ENCODE results near the gene ZKSCAN4. TPM values are rescaled to one million over a fixed set of nuclear protein-coding genes. Genes with fewer than 3 reads are reported as not detected.

The ZKSCAN4 gene
- total and polyA plus RNA-seq, 5 donors = 1.5 to 4.0 (median 3.5) TPM

DNA sequence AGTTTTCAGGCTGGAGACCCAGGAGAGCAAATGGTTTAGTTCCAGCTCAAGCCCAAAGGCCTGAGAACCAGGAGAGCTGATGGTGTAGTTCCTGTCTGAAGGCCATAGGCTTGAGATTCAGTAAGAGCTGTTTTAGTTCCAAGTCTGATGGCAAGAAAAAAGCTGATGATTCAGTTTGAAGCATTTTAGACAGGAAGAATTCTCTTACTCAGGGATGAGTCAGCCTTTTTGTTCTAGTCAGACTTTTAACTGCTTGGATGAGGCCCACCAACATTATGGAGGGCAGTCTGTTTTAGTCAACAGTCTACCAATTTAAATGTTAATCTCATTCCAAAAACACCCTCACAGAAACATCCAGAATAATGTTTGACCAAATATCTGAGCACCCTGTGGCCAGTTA, 17.4 kb upstream of the ZKSCAN4 start:
- no peak for ATAC-seq
- Histone ChIP-seq H3K4me1 (ENCODE audit: control insufficient read depth, insufficient read depth, low read length) (peaks cover 2% of the 10 kb centered on the region), H3K27me3 (ENCODE audit: control insufficient read depth, insufficient read depth) (no peaks in the 10 kb centered on the region), H3K9me3 (ENCODE audit: control insufficient read depth, low read length) (no peaks in the 10 kb centered on the region), H3K4me3 (ENCODE audit: low read length) (no peak overlapping the region), H3K27ac (ENCODE audit: low read length) (no peak overlapping the region)
- DNase-seq = no peak
- intact Hi-C loops (cut with DNase I) = no loop called here

DNA sequence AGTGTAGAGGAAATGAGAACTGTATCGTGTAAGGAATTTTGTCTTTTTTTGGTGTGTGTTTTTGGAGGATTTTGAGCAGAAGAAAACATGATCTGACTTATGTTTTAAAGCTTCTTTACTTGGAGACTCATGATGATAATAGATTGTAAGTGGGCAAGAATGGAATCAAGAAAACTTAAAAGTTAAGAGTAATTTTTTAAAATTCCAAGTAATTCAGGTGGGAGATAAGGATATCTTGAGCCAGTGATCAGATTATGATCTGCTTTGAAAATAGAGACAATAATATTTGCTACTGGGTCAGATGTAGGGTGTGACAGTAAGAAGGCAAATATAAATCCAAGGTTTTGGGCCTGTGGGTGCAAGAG, 15.6 kb upstream of the ZKSCAN4 start:
- DNase-seq (no peak), ATAC-seq (no peak)
- peak overlapping the region; percentile 76 for H3K27ac ChIP-seq (ENCODE audit: low read length)
- H3K4me3 ChIP-seq (ENCODE audit: low read length) = peak overlapping the region; percentile 84
- H3K4me1 ChIP-seq (ENCODE audit: control insufficient read depth, insufficient read depth, low read length) = peaks cover 2% of the 10 kb centered on the region
- no peaks in the 10 kb centered on the region for H3K9me3 ChIP-seq (ENCODE audit: control insufficient read depth, low read length)
- 1% methylated on average over 1 of the region's 1 CpG for WGBS
- intact Hi-C loops (cut with DNase I) = no loop called here
- no peaks in the 10 kb centered on the region for H3K27me3 ChIP-seq (ENCODE audit: control insufficient read depth, insufficient read depth)

DNA sequence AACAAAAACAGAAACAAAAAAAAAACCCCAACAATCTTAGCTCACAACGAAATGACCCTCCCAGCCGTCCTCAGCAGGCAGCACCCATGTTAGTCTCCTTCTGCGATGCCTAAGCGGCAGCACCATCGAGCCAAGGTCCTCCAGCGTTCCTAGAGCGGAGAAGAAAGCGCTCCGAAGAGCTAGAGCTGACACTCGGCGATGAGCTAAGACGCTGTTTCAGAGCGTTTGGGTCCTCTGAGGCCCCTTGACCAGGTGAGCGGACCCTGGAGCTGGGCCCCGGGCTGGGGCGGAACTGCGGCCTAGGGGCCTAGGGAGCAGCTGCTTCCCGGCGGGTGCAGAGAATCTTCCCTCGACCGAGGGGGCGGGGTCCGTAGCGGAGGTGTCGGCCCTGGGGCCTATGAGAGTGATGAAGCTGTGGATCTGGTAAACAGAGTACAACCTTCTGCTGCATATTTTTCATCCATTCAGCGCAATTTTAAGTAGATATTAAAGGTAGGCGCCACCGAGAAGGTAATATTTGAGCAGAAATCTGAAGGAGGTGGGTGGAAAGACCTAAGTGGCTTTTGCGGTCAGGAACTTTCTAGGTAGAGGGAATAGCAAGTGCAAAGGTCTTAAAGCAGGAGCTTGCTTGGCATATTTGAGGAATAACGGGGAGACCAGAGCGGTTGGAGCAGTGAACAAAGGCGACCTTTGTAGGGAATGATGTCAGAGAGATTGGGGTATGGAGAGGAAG, 15.1 kb upstream of the ZKSCAN4 start, which contains the start of gene ZSCAN26:
ZSCAN26 (plus strand) TSS at position 182 of the 733 bp plus-strand sequence. CDS start 4,777 bp downstream, outside the sequence.
- WGBS = under 1% methylated on average over 32 of the region's 32 CpGs
- no peaks in the 10 kb centered on the region for H3K27me3 ChIP-seq (ENCODE audit: control insufficient read depth, insufficient read depth)
- intact Hi-C loops (cut with DNase I) = no loop called here
- no peaks in the 10 kb centered on the region for H3K9me3 ChIP-seq (ENCODE audit: control insufficient read depth, low read length)
- peaks cover 2% of the 10 kb centered on the region for H3K4me1 ChIP-seq (ENCODE audit: control insufficient read depth, insufficient read depth, low read length)
- DNase-seq (peak; percentile 85 to 95 (median 94)), ATAC-seq (peak; percentile 98)
- H3K27ac ChIP-seq (ENCODE audit: low read length) = peak within 1 kb of the TSS; percentile 97
- H3K4me3 ChIP-seq (ENCODE audit: low read length) = peak within 1 kb of the TSS; percentile 84

DNA sequence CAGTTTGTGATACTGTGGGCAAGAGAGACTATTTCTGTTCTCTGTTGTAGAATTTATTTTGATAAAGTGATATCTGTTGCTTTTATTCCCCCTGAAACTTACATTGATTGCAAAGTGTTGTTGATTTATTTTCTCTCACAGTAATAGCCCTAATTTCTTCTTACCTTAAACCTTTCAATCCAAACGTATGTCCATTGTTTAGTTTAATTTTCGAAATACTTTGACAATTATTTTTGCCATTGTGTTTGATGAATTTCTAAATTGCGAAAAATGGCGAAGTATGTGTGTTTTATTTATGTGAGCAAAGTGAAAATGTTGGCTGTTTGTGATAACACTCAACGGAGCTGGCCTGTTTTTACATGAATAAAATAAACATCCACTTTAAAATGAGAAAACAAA, 14.5 kb upstream of the ZKSCAN4 start:
- Histone ChIP-seq H3K9me3 (ENCODE audit: control insufficient read depth, low read length) (no peaks in the 10 kb centered on the region), H3K4me1 (ENCODE audit: control insufficient read depth, insufficient read depth, low read length) (peaks cover 2% of the 10 kb centered on the region), H3K27ac (ENCODE audit: low read length) (no peak overlapping the region), H3K27me3 (ENCODE audit: control insufficient read depth, insufficient read depth) (no peaks in the 10 kb centered on the region), H3K4me3 (ENCODE audit: low read length) (peak overlapping the region; percentile 84)
- DNase-seq (no peak), ATAC-seq (no peak)
- WGBS = 10% methylated on average over 5 of the region's 5 CpGs
- intact Hi-C loops (cut with DNase I) = no loop called here

DNA sequence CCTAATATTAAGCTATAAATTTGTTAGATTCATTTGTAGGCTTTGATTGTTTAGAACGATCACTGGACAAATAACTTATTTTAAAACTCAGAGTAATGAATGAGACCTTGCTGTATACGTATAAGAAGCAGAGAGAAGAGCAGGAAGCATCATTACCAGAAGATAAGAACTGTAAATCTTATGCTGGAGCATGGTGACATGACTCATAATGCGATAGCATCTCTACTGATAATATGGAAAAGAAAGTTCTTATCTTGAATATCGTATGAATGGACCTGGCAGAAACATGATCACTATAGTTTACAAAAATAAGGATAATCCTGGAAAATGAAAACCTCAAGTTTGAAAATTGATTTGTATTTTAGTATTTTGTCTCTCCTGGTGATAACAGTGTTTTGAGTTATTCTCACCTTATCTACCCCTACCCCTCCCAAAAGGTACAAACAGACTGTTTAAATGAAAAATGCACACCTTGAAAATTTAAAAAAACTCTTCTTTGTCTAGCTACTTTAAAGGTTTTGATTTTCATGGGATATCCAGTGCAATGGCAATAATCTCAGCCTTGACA, 12.8 kb upstream of the ZKSCAN4 start:
- intact Hi-C loops (cut with DNase I) = no loop called here
- Histone ChIP-seq H3K9me3 (ENCODE audit: control insufficient read depth, low read length) (no peaks in the 10 kb centered on the region), H3K27ac (ENCODE audit: low read length) (no peak overlapping the region), H3K27me3 (ENCODE audit: control insufficient read depth, insufficient read depth) (no peaks in the 10 kb centered on the region), H3K4me3 (ENCODE audit: low read length) (no peak overlapping the region), H3K4me1 (ENCODE audit: control insufficient read depth, insufficient read depth, low read length) (peaks cover 2% of the 10 kb centered on the region)
- no peak for DNase-seq
- 50% methylated on average over 4 of the region's 4 CpGs for WGBS
- no peak for ATAC-seq

DNA sequence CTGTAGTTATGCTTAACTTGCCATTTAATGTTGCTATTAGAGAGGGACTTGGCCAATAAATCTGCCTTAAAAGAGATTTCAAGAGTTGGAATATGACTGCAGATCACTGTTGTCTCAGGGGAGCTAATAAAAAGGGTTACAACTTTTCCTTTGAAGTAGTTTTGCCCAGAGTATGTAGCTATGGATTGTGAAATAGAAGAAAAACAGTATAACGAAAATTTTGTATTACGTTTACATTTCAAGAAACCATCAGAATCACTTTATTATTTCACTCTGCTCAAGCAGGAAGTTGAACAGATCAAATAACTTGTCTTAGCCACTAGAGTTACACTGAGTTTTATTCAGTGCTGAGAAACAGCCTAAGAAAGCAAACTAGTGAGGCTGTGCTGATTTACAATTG, 11.9 kb upstream of the ZKSCAN4 start:
- Histone ChIP-seq H3K9me3 (ENCODE audit: control insufficient read depth, low read length) (no peaks in the 10 kb centered on the region), H3K4me1 (ENCODE audit: control insufficient read depth, insufficient read depth, low read length) (peaks cover 2% of the 10 kb centered on the region), H3K27ac (ENCODE audit: low read length) (no peak overlapping the region), H3K27me3 (ENCODE audit: control insufficient read depth, insufficient read depth) (no peaks in the 10 kb centered on the region), H3K4me3 (ENCODE audit: low read length) (no peak overlapping the region)
- DNase-seq (no peak), ATAC-seq (no peak)
- WGBS = 61% methylated on average over 2 of the region's 2 CpGs
- intact Hi-C loops (cut with DNase I) = no loop called here

DNA sequence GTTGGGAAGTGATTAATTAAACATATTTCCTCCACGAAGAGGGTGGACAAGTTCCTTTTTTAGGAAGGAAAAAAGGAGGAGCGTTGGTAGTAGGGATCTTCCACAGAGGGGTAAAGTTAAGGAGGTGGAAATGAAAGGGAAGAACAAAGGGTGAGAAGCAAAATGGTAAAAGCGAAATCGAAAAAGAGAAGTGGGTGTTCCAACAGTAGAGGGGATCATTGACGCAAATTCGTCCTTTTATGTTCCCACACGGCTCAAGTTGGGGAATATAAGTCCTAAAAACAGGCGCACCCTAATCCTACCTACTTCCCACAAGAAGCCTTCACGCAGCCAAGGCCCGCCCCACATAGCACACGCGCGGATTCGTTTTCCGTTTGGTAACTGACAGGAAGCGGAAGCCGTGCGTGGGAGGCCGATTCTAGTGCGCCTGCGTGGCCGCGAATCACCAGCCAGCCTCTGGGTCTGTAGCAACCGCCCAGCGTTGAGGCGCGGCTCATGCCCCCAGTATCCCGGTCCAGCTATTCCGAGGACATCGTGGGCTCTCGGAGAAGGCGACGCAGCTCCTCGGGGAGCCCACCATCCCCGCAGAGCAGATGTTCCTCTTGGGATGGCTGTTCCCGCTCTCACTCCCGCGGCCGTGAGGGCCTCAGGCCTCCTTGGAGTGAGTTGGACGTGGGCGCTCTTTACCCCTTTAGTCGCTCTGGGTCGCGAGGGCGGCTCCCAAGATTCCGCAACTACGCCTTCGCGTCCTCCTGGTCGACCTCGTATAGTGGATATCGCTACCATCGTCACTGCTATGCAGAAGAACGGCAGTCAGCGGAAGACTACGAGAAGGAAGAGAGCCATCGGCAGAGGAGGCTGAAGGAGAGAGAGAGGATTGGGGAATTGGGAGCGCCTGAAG, 7.1 kb upstream of the ZKSCAN4 start, which contains the start of gene NKAPL:
NKAPL (plus strand) TSS at position 421 of the 901 bp plus-strand sequence; CDS start at position 496, 75 bp downstream.
- H3K27ac ChIP-seq (ENCODE audit: low read length) = no peak within 1 kb of the TSS

DNA sequence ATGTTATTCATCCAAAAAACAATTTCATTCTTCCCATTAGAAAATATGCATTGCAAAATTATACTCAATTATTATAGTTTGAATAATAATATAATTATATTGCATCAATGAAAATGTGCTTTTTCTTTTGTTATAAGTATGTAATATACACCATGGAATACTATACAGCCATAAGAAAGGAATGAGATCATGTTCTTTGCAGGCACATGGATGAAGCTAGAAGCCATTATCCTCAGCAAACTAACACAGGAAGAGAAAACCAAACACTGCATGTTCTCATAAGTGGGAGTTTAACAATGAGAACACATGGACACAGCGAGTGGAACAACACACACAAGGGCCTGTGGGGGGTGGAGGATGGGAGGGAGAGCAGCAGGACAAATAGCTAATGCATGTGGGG, 5.0 kb upstream of the ZKSCAN4 start:
- 0% methylated on average over 1 of the region's 1 CpG for WGBS
- intact Hi-C loops (cut with DNase I) = loop anchor here in 2 of 4 donors (10.0 kb wide), 1 partner anchor 122 kb away; no protein-coding TSS in a partner anchor
- Histone ChIP-seq H3K9me3 (ENCODE audit: control insufficient read depth, low read length) (no peaks in the 10 kb centered on the region), H3K4me3 (ENCODE audit: low read length) (no peak overlapping the region), H3K27me3 (ENCODE audit: control insufficient read depth, insufficient read depth) (no peaks in the 10 kb centered on the region), H3K4me1 (ENCODE audit: control insufficient read depth, insufficient read depth, low read length) (peaks cover 2% of the 10 kb centered on the region), H3K27ac (ENCODE audit: low read length) (no peak overlapping the region)
- no peak for ATAC-seq
- DNase-seq = no peak

More for the DNA sequence above, 7.1 kb upstream of the ZKSCAN4 start, which contains the start of gene NKAPL:
- intact Hi-C loops (cut with DNase I) = loop anchor here in 2 of 4 donors (10.0 kb wide), 1 partner anchor 124 kb away; no protein-coding TSS in a partner anchor
- DNase-seq (peak; percentile 90 to 95 (median 94)), ATAC-seq (peak; percentile 95 to 97)
- no peaks in the 10 kb centered on the region for H3K27me3 ChIP-seq (ENCODE audit: control insufficient read depth, insufficient read depth)
- peak within 1 kb of the TSS; percentile 53 for H3K4me3 ChIP-seq (ENCODE audit: low read length)
- WGBS = 21% methylated on average over 58 of the region's 58 CpGs
- H3K9me3 ChIP-seq (ENCODE audit: control insufficient read depth, low read length) = no peaks in the 10 kb centered on the region
- peaks cover 2% of the 10 kb centered on the region for H3K4me1 ChIP-seq (ENCODE audit: control insufficient read depth, insufficient read depth, low read length)

DNA sequence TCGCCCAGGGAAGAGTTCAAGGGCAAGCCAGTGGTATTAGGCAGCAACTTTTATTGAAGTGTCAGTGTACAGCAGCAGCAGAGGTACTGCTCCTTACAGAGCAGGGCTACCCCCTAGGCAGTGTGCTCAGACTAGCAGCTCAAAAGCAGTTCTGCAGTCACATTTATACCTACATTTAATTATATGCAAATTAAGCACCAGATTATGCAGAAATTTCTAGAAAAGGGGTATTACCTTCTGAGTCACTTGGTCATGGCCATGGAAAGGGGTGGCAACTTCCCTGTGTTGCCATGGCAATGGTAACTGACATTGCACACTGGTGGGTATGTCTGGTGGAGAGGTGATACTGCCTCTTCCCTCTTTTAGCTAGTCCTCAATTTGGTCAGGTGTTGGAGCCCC, 2.1 kb upstream of the ZKSCAN4 start:
- intact Hi-C loops (cut with DNase I) = loop anchor here in 2 of 4 donors (10.0 kb wide), 1 partner anchor 119 kb away; no protein-coding TSS in a partner anchor
- WGBS = 77% methylated on average over 1 of the region's 1 CpG

DNA sequence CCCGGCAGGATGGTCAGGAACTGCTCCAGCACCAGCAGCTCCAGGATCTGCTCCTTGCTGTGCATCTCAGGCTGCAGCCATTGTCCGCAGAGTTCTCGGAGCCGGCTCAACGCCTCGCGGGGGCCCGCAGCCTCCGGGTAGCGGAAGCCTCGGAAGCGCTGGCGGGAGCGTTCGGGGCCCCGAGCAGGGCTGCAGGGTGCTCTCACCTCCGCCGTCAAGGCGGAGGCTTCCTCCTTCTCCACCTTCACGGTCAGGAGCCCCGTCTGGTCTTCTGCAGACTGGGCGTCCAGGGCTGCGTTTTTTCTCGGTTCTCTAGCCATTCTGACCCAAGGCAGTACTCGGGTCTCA, 434 bp downstream of the ZKSCAN4 start:
- Histone ChIP-seq H3K4me1 (ENCODE audit: control insufficient read depth, insufficient read depth, low read length) (no peaks in the 10 kb centered on the region), H3K9me3 (ENCODE audit: control insufficient read depth, low read length) (no peaks in the 10 kb centered on the region), H3K27ac (ENCODE audit: low read length) (peak overlapping the region; percentile 7), H3K4me3 (ENCODE audit: low read length) (peak overlapping the region; percentile 72), H3K27me3 (ENCODE audit: control insufficient read depth, insufficient read depth) (no peaks in the 10 kb centered on the region)
- intact Hi-C loops (cut with DNase I) = loop anchor here in 2 of 4 donors (10.0 kb wide), 1 partner anchor 117 kb away; no protein-coding TSS in a partner anchor
- ATAC-seq (peak; percentile 34 to 46), DNase-seq (peak in 2 of 3 donors; percentile 48 to 57)
- 0% methylated on average over 25 of the region's 25 CpGs for WGBS

More for the DNA sequence above, 2.1 kb upstream of the ZKSCAN4 start:
- no peak overlapping the region for H3K4me3 ChIP-seq (ENCODE audit: low read length)
- no peaks in the 10 kb centered on the region for H3K9me3 ChIP-seq (ENCODE audit: control insufficient read depth, low read length)
- no peaks in the 10 kb centered on the region for H3K4me1 ChIP-seq (ENCODE audit: control insufficient read depth, insufficient read depth, low read length)
- DNase-seq (no peak), ATAC-seq (no peak)
- H3K27ac ChIP-seq (ENCODE audit: low read length) = no peak overlapping the region
- H3K27me3 ChIP-seq (ENCODE audit: control insufficient read depth, insufficient read depth) = no peaks in the 10 kb centered on the region

Measured in right cardiac atrium (tissue), 5 donors.